Neutrophil (primary cell): ENCODE results near the gene NEU1.

Experiments used
- H3K27ac ChIP-seq: fragments of 200-600 bp; sonication (generic); 2 replicates; pipeline ENCODE4 v1.5.1; 2016; ENCODE audit warnings: mild to moderate bottlenecking, moderate library complexity
- H3K27me3 ChIP-seq: fragments of 200-600 bp; sonication (generic); 2 replicates; pipeline ENCODE4 v1.6.0; 2016; ENCODE audit warnings: mild to moderate bottlenecking
- H3K36me3 ChIP-seq: fragments of 200-600 bp; sonication (generic); 2 replicates; pipeline ENCODE4 v1.5.1; 2017
- H3K4me1 ChIP-seq, 2 experiments: fragments of 200-600 bp in 1 of 2; sonication (generic) in 1 of 2; 1 replicate in 1 of 2; 2 replicates in 1 of 2; pipeline versions ENCODE4 v1.5.1 to v1.6.1; 2013 to 2016; ENCODE audit warnings: low read depth in 1 of 2, low read length in 1 of 2, mild to moderate bottlenecking in 1 of 2, moderate library complexity in 1 of 2; ENCODE audit not compliant: control insufficient read depth in 1 of 2, insufficient read depth in 1 of 2
- H3K4me3 ChIP-seq, 2 experiments: fragments of 200-600 bp in 1 of 2; sonication (generic) in 1 of 2; 1 replicate in 1 of 2; 2 replicates in 1 of 2; pipeline ENCODE4 v1.5.1; 2013 to 2016; ENCODE audit warnings: low read depth in 1 of 2, low read length in 1 of 2, mild to moderate bottlenecking in 1 of 2, moderate library complexity in 1 of 2
- H3K9me3 ChIP-seq: fragments of 200-600 bp; sonication (generic); 2 replicates; pipeline ENCODE4 v1.5.1; 2016
- TF ChIP-seq, protein P1 (sequence below): fragments of 200-600 bp; sonication (generic); IDR thresholded peaks from 2 replicates; pipeline ENCODE4 v1.5.1; 2016; ENCODE audit warnings: antibody characterized with exemption

The NEU1 gene

DNA sequence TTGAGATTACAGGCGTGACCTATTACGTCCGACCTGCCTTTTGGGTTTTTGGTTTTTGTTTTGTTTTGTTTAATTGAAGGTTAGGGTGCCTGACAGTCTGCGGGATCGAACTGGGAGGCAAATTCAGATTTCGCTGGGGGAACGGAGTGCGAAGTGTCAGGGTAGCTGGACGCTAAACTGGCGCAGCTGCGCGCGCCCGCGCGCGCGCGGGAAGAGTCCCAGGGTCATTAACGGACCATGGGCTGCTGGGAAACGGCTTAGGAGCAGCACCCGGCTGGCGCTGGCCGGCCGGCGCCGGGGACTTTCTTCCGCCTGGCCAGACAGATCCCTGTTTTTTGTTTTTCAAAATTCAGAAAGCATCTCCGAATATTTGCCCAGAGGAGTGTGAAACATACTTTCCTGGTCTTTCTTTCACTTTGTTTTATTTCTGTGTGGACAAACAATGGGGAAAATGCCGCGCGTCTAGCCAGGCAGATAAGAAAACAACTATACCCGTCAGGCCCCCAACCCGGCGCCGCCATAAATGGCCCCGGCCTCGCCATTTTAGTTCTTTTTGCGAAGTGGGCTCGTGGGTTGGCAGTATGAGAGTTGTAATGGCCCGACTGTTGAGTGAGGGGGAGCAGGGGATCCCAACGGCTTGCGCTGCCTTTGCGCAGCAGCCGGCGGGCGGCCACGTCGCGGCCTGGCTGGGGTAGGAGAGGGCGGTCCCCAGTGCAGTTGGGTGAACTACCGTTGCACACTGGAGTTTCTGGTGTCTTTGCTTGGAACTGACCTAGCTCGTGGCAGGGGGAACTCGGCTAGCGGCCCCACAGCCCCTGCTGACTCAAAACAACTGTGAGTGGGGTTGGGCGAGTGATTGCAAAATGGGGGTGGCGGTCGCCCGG is 28.0 kb downstream of the NEU1 start:
- peak overlapping the region; percentile 92 to 96 for H3K4me3 ChIP-seq
- peaks cover 73 to 80% of the 10 kb centered on the region in 2 experiments for H3K4me1 ChIP-seq
- peak overlapping the region; percentile 96 for H3K27ac ChIP-seq
- TF ChIP-seq, protein P1, sequence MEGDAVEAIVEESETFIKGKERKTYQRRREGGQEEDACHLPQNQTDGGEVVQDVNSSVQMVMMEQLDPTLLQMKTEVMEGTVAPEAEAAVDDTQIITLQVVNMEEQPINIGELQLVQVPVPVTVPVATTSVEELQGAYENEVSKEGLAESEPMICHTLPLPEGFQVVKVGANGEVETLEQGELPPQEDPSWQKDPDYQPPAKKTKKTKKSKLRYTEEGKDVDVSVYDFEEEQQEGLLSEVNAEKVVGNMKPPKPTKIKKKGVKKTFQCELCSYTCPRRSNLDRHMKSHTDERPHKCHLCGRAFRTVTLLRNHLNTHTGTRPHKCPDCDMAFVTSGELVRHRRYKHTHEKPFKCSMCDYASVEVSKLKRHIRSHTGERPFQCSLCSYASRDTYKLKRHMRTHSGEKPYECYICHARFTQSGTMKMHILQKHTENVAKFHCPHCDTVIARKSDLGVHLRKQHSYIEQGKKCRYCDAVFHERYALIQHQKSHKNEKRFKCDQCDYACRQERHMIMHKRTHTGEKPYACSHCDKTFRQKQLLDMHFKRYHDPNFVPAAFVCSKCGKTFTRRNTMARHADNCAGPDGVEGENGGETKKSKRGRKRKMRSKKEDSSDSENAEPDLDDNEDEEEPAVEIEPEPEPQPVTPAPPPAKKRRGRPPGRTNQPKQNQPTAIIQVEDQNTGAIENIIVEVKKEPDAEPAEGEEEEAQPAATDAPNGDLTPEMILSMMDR: no peak
- H3K9me3 ChIP-seq: no peaks in the 10 kb centered on the region
- H3K36me3 ChIP-seq: peaks cover 21% of the 10 kb centered on the region
- H3K27me3 ChIP-seq: no peaks in the 10 kb centered on the region

DNA sequence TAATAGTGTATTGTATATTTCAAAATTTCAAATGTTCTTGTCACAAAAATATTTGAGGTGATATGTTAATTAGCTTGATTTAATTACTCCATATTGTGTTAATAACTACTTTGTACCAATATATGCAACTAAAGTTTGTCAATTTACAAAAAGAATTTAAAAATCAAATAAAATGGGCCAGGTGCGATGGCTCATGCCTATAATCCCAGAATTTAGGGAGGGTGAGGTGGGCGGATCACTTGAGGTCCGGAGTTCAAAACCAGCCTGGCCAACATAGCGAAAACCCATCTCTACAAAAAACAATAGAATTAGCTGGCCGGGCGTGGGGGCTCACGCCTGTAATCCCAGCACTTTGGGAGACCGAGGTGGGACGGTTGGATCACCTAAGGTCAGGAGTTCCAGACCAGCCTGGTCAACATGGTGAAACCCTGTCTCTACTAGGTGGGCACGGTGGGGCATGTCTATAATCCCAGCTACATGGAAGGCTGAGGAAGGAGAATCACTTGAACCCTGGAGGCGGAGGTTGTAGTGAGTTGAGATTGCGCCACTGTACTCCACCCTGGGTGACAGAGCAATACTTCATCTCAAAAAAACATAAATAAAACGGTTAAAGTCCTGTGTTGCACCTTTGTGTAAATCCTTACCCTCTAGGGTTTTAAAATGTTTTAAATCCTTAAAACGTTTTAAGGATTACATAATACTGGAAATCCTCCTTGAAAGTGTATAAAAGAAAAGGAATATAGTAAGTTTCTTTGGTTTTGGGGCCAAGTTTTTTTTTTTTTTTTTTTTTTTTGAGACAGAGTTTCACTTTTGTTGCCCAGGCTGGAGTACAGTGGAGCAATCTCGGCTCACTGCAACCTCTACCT is 31.0 kb downstream of the NEU1 start:
- Histone ChIP-seq H3K27ac (peak overlapping the region; percentile 96), H3K4me1 (peaks cover 60 to 68% of the 10 kb centered on the region in 2 experiments), H3K36me3 (no peaks in the 10 kb centered on the region), H3K4me3 (peak overlapping the region; percentile 37 to 74), H3K9me3 (no peaks in the 10 kb centered on the region), H3K27me3 (no peaks in the 10 kb centered on the region)
- TF ChIP-seq, protein P1: no peak

DNA sequence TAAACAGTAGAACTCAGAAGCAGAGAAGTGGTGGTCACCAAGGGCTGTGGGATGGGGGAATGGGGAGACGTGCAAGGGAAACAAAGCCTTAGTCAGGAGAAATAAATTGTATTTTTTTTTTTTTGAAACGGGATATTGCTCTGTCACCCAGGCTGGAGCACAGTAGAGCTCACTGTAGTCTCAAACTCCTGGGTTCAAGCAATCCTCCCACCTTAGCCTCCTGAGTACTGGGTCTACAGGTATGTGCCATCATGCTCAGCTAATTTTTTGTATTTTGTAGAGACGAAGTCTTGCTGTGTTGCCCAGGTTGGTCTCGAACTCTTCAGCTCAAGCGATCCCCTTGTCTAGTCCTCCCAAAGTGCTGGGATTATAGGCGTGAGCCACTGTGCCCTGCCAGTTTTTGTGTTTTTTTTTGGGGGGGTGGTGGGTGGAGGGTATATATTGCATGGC is 31.7 kb downstream of the NEU1 start:
- Histone ChIP-seq H3K9me3 (no peaks in the 10 kb centered on the region), H3K4me3 (peak overlapping the region; percentile 65 to 74), H3K36me3 (no peaks in the 10 kb centered on the region), H3K4me1 (peaks cover 60 to 68% of the 10 kb centered on the region in 2 experiments), H3K27me3 (no peaks in the 10 kb centered on the region), H3K27ac (peak overlapping the region; percentile 96)
- TF ChIP-seq, protein P1: no peak

DNA sequence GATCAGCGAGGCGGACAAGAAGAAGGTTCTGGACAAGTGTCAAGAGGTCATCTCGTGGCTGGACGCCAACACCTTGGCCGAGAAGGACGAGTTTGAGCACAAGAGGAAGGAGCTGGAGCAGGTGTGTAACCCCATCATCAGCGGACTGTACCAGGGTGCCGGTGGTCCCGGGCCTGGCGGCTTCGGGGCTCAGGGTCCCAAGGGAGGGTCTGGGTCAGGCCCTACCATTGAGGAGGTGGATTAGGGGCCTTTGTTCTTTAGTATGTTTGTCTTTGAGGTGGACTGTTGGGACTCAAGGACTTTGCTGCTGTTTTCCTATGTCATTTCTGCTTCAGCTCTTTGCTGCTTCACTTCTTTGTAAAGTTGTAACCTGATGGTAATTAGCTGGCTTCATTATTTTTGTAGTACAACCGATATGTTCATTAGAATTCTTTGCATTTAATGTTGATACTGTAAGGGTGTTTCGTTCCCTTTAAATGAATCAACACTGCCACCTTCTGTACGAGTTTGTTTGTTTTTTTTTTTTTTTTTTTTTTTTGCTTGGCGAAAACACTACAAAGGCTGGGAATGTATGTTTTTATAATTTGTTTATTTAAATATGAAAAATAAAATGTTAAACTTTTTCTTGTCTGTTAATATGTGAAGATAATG is 32.9 kb downstream of the NEU1 start:
- Histone ChIP-seq H3K4me1 (peaks cover 60 to 69% of the 10 kb centered on the region in 2 experiments), H3K36me3 (no peaks in the 10 kb centered on the region), H3K4me3 (peak overlapping the region; percentile 65 to 74), H3K27me3 (no peaks in the 10 kb centered on the region), H3K9me3 (no peaks in the 10 kb centered on the region), H3K27ac (peak overlapping the region; percentile 96)
- TF ChIP-seq, protein P1: peak; percentile 13
